ENCODE results near the gene PON2. TPM values are rescaled to one million over a fixed set of nuclear protein-coding genes. Genes with fewer than 3 reads are reported as not detected.

PON2 gene
- total and polyA plus RNA-seq, 11 donors: 16.6 to 50.6 (median 30.5) TPM

DNA sequence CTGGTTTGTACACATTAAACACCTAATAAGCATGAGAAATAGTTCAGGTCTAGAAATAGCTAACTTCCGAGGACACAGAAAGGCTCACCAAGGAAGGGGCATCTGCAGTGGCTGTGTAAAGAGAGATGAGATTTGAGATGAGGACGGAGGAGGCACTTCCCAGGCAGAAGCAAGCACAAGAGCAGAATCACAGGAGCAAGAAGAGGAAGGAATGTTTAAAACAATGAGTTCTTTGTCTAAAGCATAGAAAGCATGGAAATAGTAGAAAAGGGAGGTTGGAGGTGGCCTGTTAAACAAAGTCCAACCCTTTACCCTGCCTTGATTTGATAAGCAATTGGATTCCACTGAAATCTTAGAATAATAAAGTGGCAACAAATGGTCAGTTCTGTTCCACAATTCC, 27.1 kb downstream of the PON2 start:
- DNase-seq: no peak
- Histone ChIP-seq H3K36me3 (peaks cover 0 to 90% (median 29%) of the 10 kb centered on the region in 9 donors), H3K4me3 (no peak overlapping the region), H3K27ac (no peak overlapping the region), H3K27me3 (no peaks in the 10 kb centered on the region), H3K9me3 (no peaks in the 10 kb centered on the region), H3K4me1 (peaks cover 0 to 13% (median 0%) of the 10 kb centered on the region in 12 donors)
- intact Hi-C loops (cut with DNase I): no loop called here
- WGBS, 4 donors: 58 to 89% (median 74%) methylated on average over 2 of the region's 2 CpGs
- TF ChIP-seq, protein P1, sequence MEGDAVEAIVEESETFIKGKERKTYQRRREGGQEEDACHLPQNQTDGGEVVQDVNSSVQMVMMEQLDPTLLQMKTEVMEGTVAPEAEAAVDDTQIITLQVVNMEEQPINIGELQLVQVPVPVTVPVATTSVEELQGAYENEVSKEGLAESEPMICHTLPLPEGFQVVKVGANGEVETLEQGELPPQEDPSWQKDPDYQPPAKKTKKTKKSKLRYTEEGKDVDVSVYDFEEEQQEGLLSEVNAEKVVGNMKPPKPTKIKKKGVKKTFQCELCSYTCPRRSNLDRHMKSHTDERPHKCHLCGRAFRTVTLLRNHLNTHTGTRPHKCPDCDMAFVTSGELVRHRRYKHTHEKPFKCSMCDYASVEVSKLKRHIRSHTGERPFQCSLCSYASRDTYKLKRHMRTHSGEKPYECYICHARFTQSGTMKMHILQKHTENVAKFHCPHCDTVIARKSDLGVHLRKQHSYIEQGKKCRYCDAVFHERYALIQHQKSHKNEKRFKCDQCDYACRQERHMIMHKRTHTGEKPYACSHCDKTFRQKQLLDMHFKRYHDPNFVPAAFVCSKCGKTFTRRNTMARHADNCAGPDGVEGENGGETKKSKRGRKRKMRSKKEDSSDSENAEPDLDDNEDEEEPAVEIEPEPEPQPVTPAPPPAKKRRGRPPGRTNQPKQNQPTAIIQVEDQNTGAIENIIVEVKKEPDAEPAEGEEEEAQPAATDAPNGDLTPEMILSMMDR (IDR thresholded peaks at IDR 0.05): no peak
- no peak for TF ChIP-seq POLR2A (IDR thresholded peaks at IDR 0.05)
- ATAC-seq: no peak

GRCh38 chr7:95405800-95406199, 29.0 kb downstream of the PON2 start:
- peaks cover 0 to 73% (median 20%) of the 10 kb centered on the region in 9 donors for H3K36me3 ChIP-seq
- H3K4me3 ChIP-seq: no peak overlapping the region
- H3K9me3 ChIP-seq: no peaks in the 10 kb centered on the region
- TF ChIP-seq, protein P1 (IDR thresholded peaks at IDR 0.05): no peak
- TF ChIP-seq POLR2A (IDR thresholded peaks at IDR 0.05): no peak
- no peak for ATAC-seq
- H3K27ac ChIP-seq: no peak overlapping the region
- 97 to 98% (median 97%) methylated on average over 6 of the region's 6 CpGs for WGBS, 4 donors
- intact Hi-C loops (cut with DNase I): no loop called here
- DNase-seq: no peak
- no peaks in the 10 kb centered on the region for H3K27me3 ChIP-seq
- peaks cover 0 to 13% (median 0%) of the 10 kb centered on the region in 12 donors for H3K4me1 ChIP-seq

GRCh38 chr7:95405208-95405607, 29.6 kb downstream of the PON2 start:
- Histone ChIP-seq H3K27ac (no peak overlapping the region), H3K9me3 (no peaks in the 10 kb centered on the region), H3K4me1 (peaks cover 0 to 13% (median 0%) of the 10 kb centered on the region in 12 donors), H3K4me3 (no peak overlapping the region), H3K27me3 (no peaks in the 10 kb centered on the region), H3K36me3 (peaks cover 0 to 67% (median 20%) of the 10 kb centered on the region in 9 donors)
- no peak for ATAC-seq
- no peak for DNase-seq
- intact Hi-C loops (cut with DNase I): no loop called here
- TF ChIP-seq, protein P1 (IDR thresholded peaks at IDR 0.05): no peak
- no peak for TF ChIP-seq POLR2A (IDR thresholded peaks at IDR 0.05)
- WGBS, 4 donors: 91 to 98% (median 95%) methylated on average over 3 of the region's 3 CpGs

DNA sequence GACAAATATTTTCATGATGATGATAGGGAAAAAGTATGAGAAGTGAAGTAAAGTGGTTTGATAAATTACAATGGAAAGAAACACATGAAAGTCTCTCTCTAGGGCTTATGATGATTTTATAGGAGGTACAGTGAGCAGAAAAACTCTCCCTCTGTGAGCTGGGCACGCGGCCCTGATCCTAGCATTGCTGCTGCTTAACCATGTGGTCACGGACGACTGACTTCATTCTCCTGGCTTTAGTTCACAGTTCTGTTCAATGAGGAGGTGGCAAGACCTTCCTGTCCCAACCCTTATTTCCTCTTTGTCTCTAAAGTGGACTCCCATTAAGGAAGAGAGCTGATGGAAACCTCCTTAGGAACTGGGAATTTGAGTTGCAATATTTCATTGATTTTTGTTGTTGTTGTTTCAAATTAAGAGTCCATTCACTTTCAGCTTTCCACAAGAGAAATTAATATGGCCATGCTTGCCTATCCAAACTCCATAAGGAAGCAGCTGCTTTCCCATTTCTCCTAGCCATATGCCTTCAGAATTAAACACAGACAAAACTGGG, 30.4 kb downstream of the PON2 start:
- H3K9me3 ChIP-seq: no peaks in the 10 kb centered on the region
- peaks cover 0 to 13% (median 0%) of the 10 kb centered on the region in 12 donors for H3K4me1 ChIP-seq
- H3K27ac ChIP-seq: peak overlapping the region in 2 of 12 donors; percentile 15 to 25
- no peaks in the 10 kb centered on the region for H3K27me3 ChIP-seq
- peak; percentile 51 to 87 (median 78) for ATAC-seq
- intact Hi-C loops (cut with DNase I): no loop called here
- peak in 4 of 5 donors; percentile 19 to 40 (median 27) for DNase-seq
- no peak for TF ChIP-seq POLR2A (IDR thresholded peaks at IDR 0.05)
- TF ChIP-seq, protein P1 (IDR thresholded peaks at IDR 0.05): no peak
- H3K4me3 ChIP-seq: no peak overlapping the region
- H3K36me3 ChIP-seq: peaks cover 0 to 59% (median 15%) of the 10 kb centered on the region in 9 donors
- 34 to 51% (median 43%) methylated on average over 4 of the region's 4 CpGs for WGBS, 4 donors

Measured in heart left ventricle (tissue), 16 donors.